ENCODE measurements around the gene ZDHHC17. TPM values are rescaled to one million over a fixed set of nuclear protein-coding genes. Genes with fewer than 3 reads are reported as not detected.
A peak's percentile ranks its signal among the peaks of the same experiment; 100 is the strongest.

The ZDHHC17 gene
- total RNA-seq, 1 donor from 2014 or later: 39.6 TPM

DNA sequence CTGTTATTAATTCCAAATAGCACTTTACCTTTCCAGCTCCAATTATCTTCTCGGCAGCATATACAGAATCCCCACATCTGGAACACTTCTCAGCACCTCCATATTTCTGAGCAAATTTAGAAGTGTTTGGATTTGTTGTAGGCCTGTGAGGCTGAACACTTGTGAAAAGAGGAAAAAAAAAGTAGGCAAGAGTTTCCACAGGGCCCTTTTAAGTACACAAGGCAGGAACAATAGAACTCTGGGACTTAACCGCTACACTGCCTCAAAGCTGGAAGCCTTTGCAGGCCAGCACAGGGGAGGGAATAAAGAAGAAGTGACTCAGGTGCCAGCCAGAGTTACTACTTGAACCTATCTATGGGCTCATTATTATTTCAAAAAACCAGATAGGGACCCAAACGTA, 96.3 kb downstream of the ZDHHC17 start:
- peaks cover 9% of the 10 kb centered on the region for H3K9me3 Mint-ChIP-seq (ENCODE audit: low read depth)
- peak overlapping the region; percentile 54 for H3K27ac Mint-ChIP-seq (ENCODE audit: unreplicated experiment)
- peaks cover 58% of the 10 kb centered on the region for H3K36me3 Mint-ChIP-seq (ENCODE audit: low read depth)
- DNase-seq (ENCODE audit: low spot score): no peak
- H3K27me3 Mint-ChIP-seq (ENCODE audit: low read depth): no peaks in the 10 kb centered on the region
- H3K4me1 Mint-ChIP-seq (ENCODE audit: low read depth): peaks cover 53% of the 10 kb centered on the region
- TF ChIP-seq, protein P1, sequence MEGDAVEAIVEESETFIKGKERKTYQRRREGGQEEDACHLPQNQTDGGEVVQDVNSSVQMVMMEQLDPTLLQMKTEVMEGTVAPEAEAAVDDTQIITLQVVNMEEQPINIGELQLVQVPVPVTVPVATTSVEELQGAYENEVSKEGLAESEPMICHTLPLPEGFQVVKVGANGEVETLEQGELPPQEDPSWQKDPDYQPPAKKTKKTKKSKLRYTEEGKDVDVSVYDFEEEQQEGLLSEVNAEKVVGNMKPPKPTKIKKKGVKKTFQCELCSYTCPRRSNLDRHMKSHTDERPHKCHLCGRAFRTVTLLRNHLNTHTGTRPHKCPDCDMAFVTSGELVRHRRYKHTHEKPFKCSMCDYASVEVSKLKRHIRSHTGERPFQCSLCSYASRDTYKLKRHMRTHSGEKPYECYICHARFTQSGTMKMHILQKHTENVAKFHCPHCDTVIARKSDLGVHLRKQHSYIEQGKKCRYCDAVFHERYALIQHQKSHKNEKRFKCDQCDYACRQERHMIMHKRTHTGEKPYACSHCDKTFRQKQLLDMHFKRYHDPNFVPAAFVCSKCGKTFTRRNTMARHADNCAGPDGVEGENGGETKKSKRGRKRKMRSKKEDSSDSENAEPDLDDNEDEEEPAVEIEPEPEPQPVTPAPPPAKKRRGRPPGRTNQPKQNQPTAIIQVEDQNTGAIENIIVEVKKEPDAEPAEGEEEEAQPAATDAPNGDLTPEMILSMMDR (IDR thresholded peaks at IDR 0.05): no peak
- H3K4me3 Mint-ChIP-seq (ENCODE audit: unreplicated experiment): no peak overlapping the region

DNA sequence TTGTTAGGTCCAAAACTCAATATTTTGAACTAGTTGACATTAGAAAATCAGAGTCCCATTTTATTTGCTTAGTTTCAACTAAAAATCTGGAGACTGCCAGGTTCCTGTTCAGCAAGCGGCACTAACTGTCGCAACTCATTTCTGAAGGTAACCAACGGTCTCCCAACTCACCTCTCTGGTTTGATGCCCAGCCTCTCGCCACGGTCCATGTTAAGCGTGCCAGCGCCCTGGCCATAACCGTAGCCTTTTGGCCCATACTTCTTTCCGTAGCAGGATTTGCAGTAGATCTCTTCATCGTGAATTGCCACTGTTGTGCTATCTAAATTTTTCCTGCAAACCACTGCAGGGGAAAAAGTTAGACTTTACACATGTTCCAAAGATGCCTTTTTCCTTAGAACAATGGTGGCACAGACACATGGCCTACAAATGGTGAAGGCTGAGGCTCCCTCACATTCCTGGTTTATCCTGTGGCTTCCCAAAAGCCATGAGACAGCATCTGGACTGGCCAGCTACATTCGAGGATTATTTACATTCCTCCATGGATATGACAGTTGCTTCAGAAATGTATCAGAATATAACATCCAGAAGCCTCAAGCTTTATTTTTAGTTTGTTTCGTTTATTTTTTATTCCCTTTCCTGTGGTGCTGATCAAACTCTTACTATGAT, 99.2 kb downstream of the ZDHHC17 start:
- DNase-seq (ENCODE audit: low spot score): no peak
- Mint-ChIP-seq H3K9me3 (ENCODE audit: low read depth) (no peaks in the 10 kb centered on the region), H3K36me3 (ENCODE audit: low read depth) (peaks cover 38% of the 10 kb centered on the region), H3K4me1 (ENCODE audit: low read depth) (peaks cover 74% of the 10 kb centered on the region), H3K27ac (ENCODE audit: unreplicated experiment) (peak overlapping the region; percentile 92), H3K4me3 (ENCODE audit: unreplicated experiment) (no peak overlapping the region), H3K27me3 (ENCODE audit: low read depth) (no peaks in the 10 kb centered on the region)
- TF ChIP-seq, protein P1 (IDR thresholded peaks at IDR 0.05): no peak

DNA sequence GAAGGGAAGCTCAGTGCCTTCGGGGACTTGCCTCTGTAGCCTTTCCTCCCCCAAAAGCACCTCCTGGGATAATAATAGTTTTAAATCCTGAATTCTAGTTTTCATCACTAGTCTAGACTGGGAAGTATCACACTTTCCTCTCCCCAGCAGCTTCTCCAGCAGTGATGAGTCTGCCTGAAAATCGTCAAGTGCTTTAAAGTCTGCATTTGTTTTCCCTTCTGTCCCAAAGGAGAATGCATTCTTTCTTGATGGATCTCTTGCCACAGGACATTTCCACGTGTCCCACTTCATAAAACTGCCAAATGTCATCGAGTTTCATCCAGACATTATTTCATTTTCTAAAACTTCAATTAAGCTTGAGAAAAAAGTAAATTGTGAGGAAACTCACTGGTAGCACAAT, 99.9 kb downstream of the ZDHHC17 start:
- Mint-ChIP-seq H3K36me3 (ENCODE audit: low read depth) (peaks cover 35% of the 10 kb centered on the region), H3K9me3 (ENCODE audit: low read depth) (no peaks in the 10 kb centered on the region), H3K4me3 (ENCODE audit: unreplicated experiment) (peak overlapping the region; percentile 8), H3K4me1 (ENCODE audit: low read depth) (peaks cover 77% of the 10 kb centered on the region), H3K27ac (ENCODE audit: unreplicated experiment) (peak overlapping the region; percentile 92), H3K27me3 (ENCODE audit: low read depth) (no peaks in the 10 kb centered on the region)
- TF ChIP-seq, protein P1 (IDR thresholded peaks at IDR 0.05): no peak
- no peak for DNase-seq (ENCODE audit: low spot score)

DNA sequence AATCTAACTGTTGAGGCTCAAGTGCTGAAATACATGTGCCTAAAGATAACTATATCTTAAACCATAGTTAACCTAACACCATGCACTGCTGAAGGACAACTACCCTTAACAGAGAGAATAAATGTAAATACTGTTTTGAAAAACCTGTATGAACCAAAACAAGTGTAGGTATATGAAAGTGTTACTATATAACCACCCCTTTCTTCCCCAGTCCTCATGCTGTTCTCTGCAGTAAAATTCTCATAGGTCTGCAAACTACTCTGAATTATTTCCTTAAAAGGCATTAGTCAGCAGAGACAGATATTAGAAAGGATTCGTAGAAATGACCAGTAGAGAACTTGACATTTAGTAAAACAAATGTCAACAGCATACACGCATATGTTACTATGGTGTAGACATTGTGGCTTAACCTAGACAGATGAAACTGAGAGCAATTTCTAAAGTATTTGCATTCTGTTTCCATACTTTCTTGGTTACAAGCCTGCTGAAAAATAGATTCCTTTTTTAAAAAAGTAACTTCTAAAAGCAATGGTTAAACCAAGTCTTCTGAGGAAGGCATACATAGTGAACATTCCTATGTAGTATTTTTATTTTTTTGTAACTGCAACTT, 101.0 kb downstream of the ZDHHC17 start:
- Mint-ChIP-seq H3K36me3 (ENCODE audit: low read depth) (peaks cover 26% of the 10 kb centered on the region), H3K27me3 (ENCODE audit: low read depth) (no peaks in the 10 kb centered on the region), H3K27ac (ENCODE audit: unreplicated experiment) (peak overlapping the region; percentile 92), H3K4me3 (ENCODE audit: unreplicated experiment) (peak overlapping the region; percentile 7), H3K4me1 (ENCODE audit: low read depth) (peaks cover 78% of the 10 kb centered on the region), H3K9me3 (ENCODE audit: low read depth) (no peaks in the 10 kb centered on the region)
- TF ChIP-seq, protein P1 (IDR thresholded peaks at IDR 0.05): no peak
- no peak for DNase-seq (ENCODE audit: low spot score)

DNA sequence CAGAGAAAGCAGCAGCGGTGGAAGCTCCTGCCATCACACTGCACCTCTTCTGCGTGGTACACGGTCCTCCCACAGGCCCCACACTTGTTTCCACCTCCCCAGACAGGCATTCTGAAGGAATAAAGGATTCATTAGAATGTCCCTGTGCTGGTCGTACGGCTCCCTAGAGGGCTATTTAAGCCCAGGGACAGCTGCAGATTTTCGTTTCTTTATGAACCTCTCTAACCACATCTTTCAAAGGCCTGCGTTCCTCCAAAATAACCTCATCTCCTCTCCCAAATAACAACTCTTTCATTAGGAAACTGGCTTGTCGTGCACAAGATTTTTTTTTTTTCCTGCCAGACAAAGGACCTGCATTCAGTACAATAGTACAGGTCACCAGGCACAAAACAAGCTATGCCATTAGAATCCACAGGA, 102.2 kb downstream of the ZDHHC17 start:
- no peak for DNase-seq (ENCODE audit: low spot score)
- no peaks in the 10 kb centered on the region for H3K27me3 Mint-ChIP-seq (ENCODE audit: low read depth)
- no peaks in the 10 kb centered on the region for H3K9me3 Mint-ChIP-seq (ENCODE audit: low read depth)
- peak overlapping the region; percentile 2 for H3K4me3 Mint-ChIP-seq (ENCODE audit: unreplicated experiment)
- TF ChIP-seq, protein P1 (IDR thresholded peaks at IDR 0.05): no peak
- peaks cover 83% of the 10 kb centered on the region for H3K4me1 Mint-ChIP-seq (ENCODE audit: low read depth)
- H3K27ac Mint-ChIP-seq (ENCODE audit: unreplicated experiment): peak overlapping the region; percentile 92
- H3K36me3 Mint-ChIP-seq (ENCODE audit: low read depth): peaks cover 24% of the 10 kb centered on the region

Data from chondrocyte (in vitro differentiated cells).